KBM-7 (cell line): ENCODE results near the gene MAP4.
"Not testable (repeated sequence)": the region's sequence is repeated elsewhere in the genome, so short reads cannot be mapped to it uniquely, and the experiment has no call there.

Experiments used
- DNase-seq: peaks from one replicate; pipeline ENCODE4 v3.0.0-alpha.2; 2015
- in situ Hi-C: fragments of 300-500 bp; cut with MboI; formaldehyde crosslinking; loops from 2 replicates; pipeline ENCODE4 v1.14.3; 2020; ENCODE audit warnings: low sequenced_read_pairs, low pct_unique_long_range_greater_than_20kb, mixed read lengths

MAP4 gene

GRCh38 chr3:48015431-48016180 is 610 bp downstream of the MAP4 start:
- no peak for DNase-seq
- in situ Hi-C loops = no loop called here

DNA sequence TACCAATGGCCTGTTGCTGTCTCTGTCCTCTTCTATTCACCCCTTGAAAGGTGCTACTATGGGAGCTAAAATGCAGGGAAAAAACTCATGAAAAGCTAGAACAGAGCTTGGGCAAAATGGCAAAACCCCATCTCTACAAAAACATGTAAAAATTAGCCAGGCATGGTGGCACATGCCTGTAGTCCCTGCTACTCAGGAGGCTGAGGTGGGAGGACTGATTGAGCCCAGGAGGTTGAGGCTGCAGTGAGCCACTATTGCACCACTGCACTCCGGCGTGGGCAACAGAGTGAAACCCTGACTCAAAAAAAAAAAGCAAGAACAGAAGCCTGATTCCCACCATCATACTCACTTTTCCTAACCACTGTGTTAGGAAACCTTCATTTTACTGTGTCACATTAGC is 1.9 kb downstream of the MAP4 start:
- in situ Hi-C loops = no loop called here
- DNase-seq = no peak

- no peak for DNase-seq
- in situ Hi-C loops = no loop called here
These were observed 2.8 kb downstream of the MAP4 start for GRCh38 chr3:48013288-48013980.

- in situ Hi-C loops = no loop called here
- no peak for DNase-seq
These were observed 3.6 kb downstream of the MAP4 start for GRCh38 chr3:48012659-48013058.

DNA sequence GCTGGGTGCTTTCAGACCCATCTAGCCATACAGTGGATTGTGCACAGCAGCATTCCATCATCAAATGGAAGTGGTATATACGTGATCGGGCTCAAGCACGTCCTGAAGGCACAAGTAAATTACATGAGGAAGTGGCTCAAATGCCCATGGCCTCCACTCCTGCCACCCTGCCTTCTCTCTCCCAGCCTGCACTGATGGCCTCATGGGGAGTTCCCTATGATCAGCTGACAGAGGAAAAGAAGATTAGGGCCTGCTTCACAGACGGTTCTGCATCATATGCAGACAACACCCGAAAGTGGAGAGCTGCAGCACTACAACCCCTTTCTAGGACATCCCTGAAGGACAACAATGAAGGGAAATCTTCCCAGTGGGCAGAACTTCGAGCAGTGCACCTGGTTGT is 8.2 kb downstream of the MAP4 start:
- in situ Hi-C loops, DNase-seq: not testable (repeated sequence)

GRCh38 chr3:48007361-48007760 is 8.9 kb downstream of the MAP4 start:
- DNase-seq, in situ Hi-C loops: not testable (repeated sequence)

GRCh38 chr3:48006794-48007193 is 9.4 kb downstream of the MAP4 start:
- in situ Hi-C loops, DNase-seq: not testable (repeated sequence)

GRCh38 chr3:48004694-48005093 is 11.5 kb downstream of the MAP4 start:
- in situ Hi-C loops = no loop called here
- no peak for DNase-seq

DNA sequence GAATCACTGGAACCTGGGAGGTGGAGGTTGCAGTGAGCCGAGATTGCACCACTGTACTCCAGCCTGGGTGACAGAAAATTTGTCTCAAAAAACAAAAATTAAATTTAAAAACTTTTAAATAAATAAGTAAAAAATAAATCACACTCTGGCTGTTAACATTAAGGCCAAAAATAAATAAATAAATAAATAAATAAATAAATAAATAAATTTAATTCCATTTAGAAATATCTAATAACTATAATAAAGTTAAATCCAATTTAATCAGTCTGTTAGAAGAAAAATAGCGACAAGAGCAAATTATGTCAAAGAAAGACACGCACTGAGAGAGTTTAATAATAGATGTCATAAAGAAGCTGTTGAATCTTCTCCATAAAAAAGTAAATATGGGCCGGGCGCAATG is 13.4 kb downstream of the MAP4 start:
- in situ Hi-C loops = no loop called here
- DNase-seq = no peak

DNA sequence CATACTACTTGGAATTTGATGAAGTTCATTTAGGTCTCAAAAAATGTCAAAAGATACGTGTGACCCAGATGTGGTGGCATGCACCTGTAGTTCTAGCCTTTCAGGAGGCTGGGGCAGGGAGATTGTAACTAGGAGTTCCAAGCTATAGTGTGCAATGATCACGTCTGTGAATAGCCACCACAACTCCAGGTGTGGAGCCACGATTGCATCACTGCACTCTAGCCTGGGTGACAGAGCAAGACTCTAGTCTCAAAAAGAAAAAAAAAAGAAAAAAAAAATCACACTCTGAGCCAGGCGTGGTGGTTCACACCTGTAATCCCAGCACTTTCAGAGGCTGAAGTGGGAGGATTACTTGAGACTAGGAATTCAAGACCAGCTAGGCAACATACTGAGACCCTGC is 14.2 kb downstream of the MAP4 start:
- in situ Hi-C loops = no loop called here
- no peak for DNase-seq

DNA sequence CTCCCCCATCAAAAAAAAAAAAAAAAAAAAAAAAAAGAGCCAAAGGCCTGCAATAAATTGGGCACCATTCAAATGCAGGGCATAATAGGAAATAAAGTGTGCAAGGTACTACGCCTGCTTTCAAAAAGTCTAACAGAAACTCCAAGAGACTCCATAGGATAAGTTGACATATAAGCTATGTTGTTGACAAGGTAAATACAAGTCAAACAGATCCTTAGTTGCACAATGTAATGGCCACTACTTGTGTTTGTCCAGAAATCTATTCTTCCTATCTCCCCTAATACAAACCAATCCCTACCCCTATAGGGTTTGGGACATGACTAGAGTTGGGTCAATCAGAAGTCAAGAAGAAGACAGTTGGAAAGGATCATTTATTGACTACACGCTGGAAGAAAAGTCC is 16.0 kb downstream of the MAP4 start:
- in situ Hi-C loops = no loop called here
- no peak for DNase-seq

GRCh38 chr3:47996440-47996839 is 19.8 kb downstream of the MAP4 start:
- in situ Hi-C loops = no loop called here
- no peak for DNase-seq

DNA sequence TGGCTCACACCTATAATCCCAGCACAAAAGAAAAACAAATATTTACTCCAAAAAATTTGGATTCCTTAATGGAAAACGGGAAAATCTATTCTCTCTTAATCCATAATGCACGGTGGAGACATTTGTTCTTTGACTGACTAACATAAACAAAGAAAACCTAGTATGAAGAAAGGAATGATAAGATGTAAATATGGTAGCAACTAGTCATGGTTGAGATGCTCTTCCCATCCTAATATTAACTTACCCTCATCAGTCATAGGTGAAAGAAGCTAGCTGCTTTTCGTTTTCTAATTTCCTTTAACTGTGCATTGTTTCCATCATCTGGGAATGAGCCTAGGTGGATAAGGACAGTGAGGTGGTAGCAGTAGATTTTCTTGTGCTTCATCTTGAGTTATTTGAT is 22.0 kb downstream of the MAP4 start:
- in situ Hi-C loops = no loop called here
- no peak for DNase-seq

DNA sequence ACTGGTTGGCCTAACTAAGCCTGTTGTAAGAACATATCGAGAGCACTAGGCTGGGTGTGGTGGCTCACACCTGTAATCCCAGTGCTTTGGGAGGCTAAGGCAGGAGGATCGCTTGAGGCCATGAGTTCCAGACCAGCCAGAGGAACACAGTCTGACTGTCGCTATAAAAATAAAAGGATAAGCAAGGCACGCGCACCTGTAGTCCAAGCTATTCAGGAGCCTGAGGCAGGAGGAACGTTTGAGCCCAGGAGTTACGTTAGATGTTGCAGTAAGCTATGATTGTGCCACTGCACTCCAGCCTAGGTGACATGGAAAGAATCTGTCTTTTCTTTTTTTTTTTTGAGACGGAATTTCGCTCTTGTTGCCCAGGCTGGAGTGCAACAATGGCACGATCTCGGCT is 24.9 kb downstream of the MAP4 start:
- no peak for DNase-seq
- in situ Hi-C loops = no loop called here

DNA sequence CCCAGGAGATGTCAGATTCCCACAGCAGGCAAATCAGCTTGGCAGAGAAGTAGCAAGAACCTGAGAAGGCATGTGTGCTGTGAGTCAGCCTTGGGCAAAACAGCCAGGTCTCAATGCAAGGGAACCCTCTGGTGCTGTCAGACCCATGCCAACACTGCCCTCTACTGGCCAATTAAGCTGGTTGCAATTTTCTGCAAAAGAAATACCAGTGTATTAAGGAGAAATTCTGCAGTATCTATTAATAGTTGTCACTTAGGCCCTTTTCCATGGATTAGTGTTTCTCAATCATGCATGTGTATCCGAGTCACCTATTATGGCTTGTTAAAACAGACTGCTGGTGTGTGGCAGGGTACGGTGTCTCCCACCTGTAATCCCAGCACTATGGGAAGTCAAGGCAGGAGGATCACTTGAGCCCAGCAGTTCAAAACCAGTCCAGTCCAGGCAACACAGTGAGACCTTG is 26.2 kb downstream of the MAP4 start:
- in situ Hi-C loops = no loop called here
- peak; percentile 72 for DNase-seq

- in situ Hi-C loops = no loop called here
These were observed 30.8 kb downstream of the MAP4 start for GRCh38 chr3:47985381-47985780.

GRCh38 chr3:47984075-47984728 is 32.0 kb downstream of the MAP4 start:
- in situ Hi-C loops = no loop called here
- no peak for DNase-seq

More at GRCh38 chr3:47985381-47985780, 30.8 kb downstream of the MAP4 start:
- peak; percentile 8 for DNase-seq

GRCh38 chr3:47980795-47981194 is 35.4 kb downstream of the MAP4 start:
- in situ Hi-C loops = no loop called here
- DNase-seq = no peak

- DNase-seq = no peak
- in situ Hi-C loops = no loop called here
These were observed 37.1 kb downstream of the MAP4 start for GRCh38 chr3:47979070-47979469.

GRCh38 chr3:47978386-47978785 is 37.8 kb downstream of the MAP4 start:
- no peak for DNase-seq

More at GRCh38 chr3:47978386-47978785, 37.8 kb downstream of the MAP4 start:
- in situ Hi-C loops = no loop called here
